ENCODE data around the gene FAM83C.

GRCh38 chr20:35275741-35276251, 16.4 kb downstream of the FAM83C start:
- TF ChIP-seq POLR2A (IDR thresholded peaks at IDR 0.05; ENCODE audit: low read depth, low read length) (peak; percentile 30; the same call in 1 of the 2 replicates), TAF1 (IDR thresholded peaks at IDR 0.05; ENCODE audit: borderline replicate concordance, low read depth, low read length) (no peak)

Measured in GM12892 (cell line).